ENCODE data around the gene TMPRSS3. TPM values are rescaled to one million over a fixed set of nuclear protein-coding genes. Genes with fewer than 3 reads are reported as not detected.

Gene TMPRSS3
- total and polyA plus RNA-seq, 9 of the 15 experiments (the other 6 are each of a cell fraction or from before 2014, with no cell fraction given) = 0.07 TPM; not detected in 8

GRCh38 chr21:42343556-42343955 is 52.3 kb downstream of the TMPRSS3 start (continued):
- TF ChIP-seq ZBTB11 (CRISPR knock-in tag; IDR thresholded peaks at IDR 0.05) (no peak), HCFC1 (IDR thresholded peaks at IDR 0.05; ENCODE audit: low read depth, low read length) (no peak), GABPA (tag; conservative IDR thresholded peaks at IDR 0.05; ENCODE audit: low read depth) (no peak), KLF1 (tag; IDR thresholded peaks at IDR 0.05) (no peak), ZBTB2 (IDR thresholded peaks at IDR 0.05) (no peak), MBD2 (IDR thresholded peaks at IDR 0.05; ENCODE audit: borderline replicate concordance, low read depth) (no peak), ZKSCAN3 (CRISPR knock-in tag; IDR thresholded peaks at IDR 0.05) (no peak), ZNF780A (CRISPR knock-in tag; IDR thresholded peaks at IDR 0.05) (no peak), ZNF239 (CRISPR knock-in tag; IDR thresholded peaks at IDR 0.05) (no peak), RREB1 (CRISPR knock-in tag; IDR thresholded peaks at IDR 0.05) (no peak), THAP7 (CRISPR knock-in tag; IDR thresholded peaks at IDR 0.05) (no peak), MAFK (IDR thresholded peaks at IDR 0.05; ENCODE audit: low read length) (no peak), CEBPZ (IDR thresholded peaks at IDR 0.05; ENCODE audit: borderline replicate concordance, low read depth, low read length) (no peak)
